ENCODE measurements around the gene LSM10.

The LSM10 gene

GRCh38 chr1:36382231-36382630, 15.5 kb downstream of the LSM10 start:
- no peak for DNase-seq

- DNase-seq = no peak
Measured at GRCh38 chr1:36381405-36381804, 16.3 kb downstream of the LSM10 start.

GRCh38 chr1:36380782-36381181, 16.9 kb downstream of the LSM10 start:
- no peak for DNase-seq

GRCh38 chr1:36380143-36380619, 17.5 kb downstream of the LSM10 start:
- DNase-seq = no peak

GRCh38 chr1:36377791-36378492, 19.8 kb downstream of the LSM10 start:
- no peak for DNase-seq

- no peak for DNase-seq
Measured at GRCh38 chr1:36372617-36373016, 25.1 kb downstream of the LSM10 start.

- DNase-seq = peak; percentile 91
Measured at GRCh38 chr1:36369061-36369861, 28.4 kb downstream of the LSM10 start.

GRCh38 chr1:36367798-36368197, 29.9 kb downstream of the LSM10 start:
- no peak for DNase-seq

GRCh38 chr1:36367066-36367465, 30.6 kb downstream of the LSM10 start:
- DNase-seq = no peak

GRCh38 chr1:36366091-36366661, 31.5 kb downstream of the LSM10 start:
- peak; percentile 54 for DNase-seq

- no peak for DNase-seq
Measured at GRCh38 chr1:36365381-36365780, 32.3 kb downstream of the LSM10 start.

- peak; percentile 43 for DNase-seq
Measured at GRCh38 chr1:36359911-36360550, 37.7 kb downstream of the LSM10 start.

GRCh38 chr1:36359383-36359782, 38.3 kb downstream of the LSM10 start:
- DNase-seq = no peak

- DNase-seq = no peak
Measured at GRCh38 chr1:36358514-36359084, 39.1 kb downstream of the LSM10 start.

- DNase-seq = no peak
Measured at GRCh38 chr1:36355811-36356210, 41.9 kb downstream of the LSM10 start.

- DNase-seq = no peak
Measured at GRCh38 chr1:36354486-36354885, 43.2 kb downstream of the LSM10 start.

GRCh38 chr1:36352910-36353878, 44.5 kb downstream of the LSM10 start:
- no peak for DNase-seq

GRCh38 chr1:36352125-36352909, 45.4 kb downstream of the LSM10 start:
- DNase-seq = no peak

GRCh38 chr1:36351227-36351977, 46.3 kb downstream of the LSM10 start:
- no peak for DNase-seq

- DNase-seq = peak; percentile 66
Measured at GRCh38 chr1:36350659-36351226, 47.0 kb downstream of the LSM10 start.
